ENCODE measurements around the gene CYBRD1.

CYBRD1 gene

DNA sequence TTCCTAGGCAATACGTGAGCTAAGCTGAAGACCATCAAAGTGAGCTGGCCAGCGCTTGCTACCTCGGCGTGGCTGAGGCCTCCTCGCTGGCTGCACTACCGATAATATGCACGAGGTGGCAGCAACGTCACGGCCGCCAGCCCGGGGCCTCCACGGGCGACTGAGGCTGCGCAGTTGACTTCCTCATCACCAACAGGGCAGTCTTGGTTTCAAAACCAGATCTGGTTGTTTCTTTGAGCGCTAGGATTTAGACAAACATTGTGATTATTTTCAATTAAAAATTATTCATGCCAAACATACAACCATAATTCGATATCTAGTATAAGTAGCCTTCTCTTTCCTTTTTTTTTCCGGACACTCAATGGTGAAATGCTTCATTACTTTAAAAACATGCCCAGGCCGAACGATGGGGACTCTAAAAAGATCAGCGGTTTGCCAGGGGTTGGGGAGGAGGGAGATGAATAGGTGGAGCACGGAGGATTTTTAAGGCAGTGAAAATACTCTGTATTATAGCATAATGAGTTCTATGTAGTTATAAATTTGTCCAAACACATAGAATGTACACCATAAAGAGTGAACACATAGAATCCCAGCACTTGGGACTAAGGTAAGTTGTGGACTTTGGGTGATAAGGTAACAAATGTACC is 52.0 kb downstream of the CYBRD1 start:
- in situ Hi-C loops (cut with HindIII; ENCODE audit: low sequenced_read_pairs): no loop called here
- no peak overlapping the region for H3K4me3 ChIP-seq (ENCODE audit: low read depth, low read length)
- peak; percentile 72 for DNase-seq (ENCODE audit: low read depth, low spot score)
- TF ChIP-seq, protein P1, sequence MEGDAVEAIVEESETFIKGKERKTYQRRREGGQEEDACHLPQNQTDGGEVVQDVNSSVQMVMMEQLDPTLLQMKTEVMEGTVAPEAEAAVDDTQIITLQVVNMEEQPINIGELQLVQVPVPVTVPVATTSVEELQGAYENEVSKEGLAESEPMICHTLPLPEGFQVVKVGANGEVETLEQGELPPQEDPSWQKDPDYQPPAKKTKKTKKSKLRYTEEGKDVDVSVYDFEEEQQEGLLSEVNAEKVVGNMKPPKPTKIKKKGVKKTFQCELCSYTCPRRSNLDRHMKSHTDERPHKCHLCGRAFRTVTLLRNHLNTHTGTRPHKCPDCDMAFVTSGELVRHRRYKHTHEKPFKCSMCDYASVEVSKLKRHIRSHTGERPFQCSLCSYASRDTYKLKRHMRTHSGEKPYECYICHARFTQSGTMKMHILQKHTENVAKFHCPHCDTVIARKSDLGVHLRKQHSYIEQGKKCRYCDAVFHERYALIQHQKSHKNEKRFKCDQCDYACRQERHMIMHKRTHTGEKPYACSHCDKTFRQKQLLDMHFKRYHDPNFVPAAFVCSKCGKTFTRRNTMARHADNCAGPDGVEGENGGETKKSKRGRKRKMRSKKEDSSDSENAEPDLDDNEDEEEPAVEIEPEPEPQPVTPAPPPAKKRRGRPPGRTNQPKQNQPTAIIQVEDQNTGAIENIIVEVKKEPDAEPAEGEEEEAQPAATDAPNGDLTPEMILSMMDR (IDR thresholded peaks at IDR 0.05; ENCODE audit: low read depth, low read length): peak; percentile 95

DNA sequence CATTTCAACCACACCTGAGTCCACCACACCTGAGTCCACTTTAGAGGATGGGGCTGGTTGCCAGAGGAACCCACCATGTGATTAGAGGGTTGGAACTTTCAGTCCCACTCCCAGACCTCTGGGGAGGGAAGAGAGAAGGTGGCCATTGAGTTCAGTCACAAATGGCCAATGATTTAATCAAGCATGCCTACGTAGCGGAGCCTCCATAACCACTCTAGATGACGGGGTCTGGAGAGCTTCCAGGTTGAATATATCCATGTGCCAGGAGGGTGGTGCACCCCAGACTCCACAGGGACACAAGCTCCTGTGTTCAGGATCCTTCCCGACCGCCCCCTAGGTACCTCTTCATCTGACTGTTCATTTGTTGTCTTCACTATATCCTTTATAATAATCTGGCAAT is 53.3 kb downstream of the CYBRD1 start:
- no peak for DNase-seq (ENCODE audit: low read depth, low spot score)
- in situ Hi-C loops (cut with HindIII; ENCODE audit: low sequenced_read_pairs): no loop called here
- TF ChIP-seq, protein P1 (IDR thresholded peaks at IDR 0.05; ENCODE audit: low read depth, low read length): no peak
- H3K4me3 ChIP-seq (ENCODE audit: low read depth, low read length): no peak overlapping the region

DNA sequence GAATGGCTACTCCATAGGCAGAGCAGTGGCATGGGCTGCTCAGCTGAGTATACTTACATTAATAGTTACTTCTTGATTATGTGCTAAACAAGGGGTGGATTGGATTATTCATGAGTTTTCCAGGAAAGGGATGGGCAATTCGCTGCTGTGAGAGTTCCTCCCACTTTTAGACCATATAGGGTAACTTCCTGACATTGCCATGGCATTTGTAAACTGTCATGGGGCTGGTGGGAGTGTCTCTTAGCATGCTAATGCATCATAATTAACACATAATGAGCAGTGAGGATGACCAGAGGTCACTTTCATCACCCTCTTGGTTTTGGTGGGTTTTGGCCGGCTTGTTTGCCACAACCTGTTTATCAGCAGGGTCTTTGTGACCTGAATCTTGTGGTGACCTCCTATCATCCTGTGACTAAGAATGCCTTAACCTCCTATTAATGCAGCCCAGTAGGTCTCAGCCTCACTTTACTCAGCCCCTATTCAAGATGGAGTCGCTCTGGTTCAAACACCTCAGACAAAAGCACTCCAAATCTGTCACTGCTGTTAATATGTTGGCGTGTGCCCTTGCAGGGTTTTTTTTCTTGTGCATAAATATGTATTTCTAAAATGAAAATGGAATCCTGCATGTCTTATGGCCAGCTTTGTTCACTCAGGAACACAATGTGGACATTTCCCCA is 56.0 kb downstream of the CYBRD1 start:
- in situ Hi-C loops (cut with HindIII; ENCODE audit: low sequenced_read_pairs): no loop called here
- no peak overlapping the region for H3K4me3 ChIP-seq (ENCODE audit: low read depth, low read length)
- TF ChIP-seq, protein P1 (IDR thresholded peaks at IDR 0.05; ENCODE audit: low read depth, low read length): no peak
- DNase-seq (ENCODE audit: low read depth, low spot score): no peak

DNA sequence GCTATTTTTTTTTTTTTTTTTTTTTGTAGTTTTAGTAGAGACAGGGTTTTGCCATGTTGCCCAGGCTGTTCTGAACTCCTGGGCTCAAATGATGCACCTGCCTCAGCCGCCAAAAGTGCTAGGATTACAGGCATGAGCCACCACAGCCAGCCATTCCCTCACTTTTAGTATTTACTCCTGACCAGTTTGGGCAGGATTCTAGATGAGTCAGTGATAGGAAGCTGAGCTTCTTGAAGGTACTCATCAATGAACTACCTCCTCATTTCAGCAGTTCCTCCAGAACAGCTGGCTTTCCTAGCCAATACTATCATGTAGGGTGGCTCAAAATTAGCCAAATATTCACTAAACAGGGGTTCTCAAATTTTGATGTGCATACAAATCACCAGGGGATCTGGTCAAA is 57.2 kb downstream of the CYBRD1 start:
- TF ChIP-seq, protein P1 (IDR thresholded peaks at IDR 0.05; ENCODE audit: low read depth, low read length): no peak
- no peak for DNase-seq (ENCODE audit: low read depth, low spot score)
- in situ Hi-C loops (cut with HindIII; ENCODE audit: low sequenced_read_pairs): no loop called here
- no peak overlapping the region for H3K4me3 ChIP-seq (ENCODE audit: low read depth, low read length)

DNA sequence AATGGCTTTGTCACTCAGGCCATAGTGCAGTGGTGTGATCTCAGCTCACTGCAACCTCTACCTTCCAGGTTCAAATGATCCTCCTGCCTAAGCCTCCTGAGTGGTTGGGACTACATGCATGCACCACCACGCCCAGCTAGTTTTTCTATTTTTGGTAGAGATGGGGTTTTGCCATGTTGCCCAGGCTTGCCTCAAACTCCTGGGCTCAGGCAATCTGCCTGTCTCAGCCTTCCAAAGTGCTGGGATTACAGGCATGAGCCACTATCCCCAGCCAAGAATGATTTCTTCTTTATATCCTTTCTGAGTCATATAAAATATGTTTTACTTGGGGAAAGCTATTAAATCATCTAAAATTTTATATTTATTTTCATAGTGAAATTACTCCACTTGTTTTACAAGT is 61.3 kb downstream of the CYBRD1 start:
- TF ChIP-seq, protein P1 (IDR thresholded peaks at IDR 0.05; ENCODE audit: low read depth, low read length): no peak
- in situ Hi-C loops (cut with HindIII; ENCODE audit: low sequenced_read_pairs): no loop called here
- DNase-seq (ENCODE audit: low read depth, low spot score): no peak
- no peak overlapping the region for H3K4me3 ChIP-seq (ENCODE audit: low read depth, low read length)

DNA sequence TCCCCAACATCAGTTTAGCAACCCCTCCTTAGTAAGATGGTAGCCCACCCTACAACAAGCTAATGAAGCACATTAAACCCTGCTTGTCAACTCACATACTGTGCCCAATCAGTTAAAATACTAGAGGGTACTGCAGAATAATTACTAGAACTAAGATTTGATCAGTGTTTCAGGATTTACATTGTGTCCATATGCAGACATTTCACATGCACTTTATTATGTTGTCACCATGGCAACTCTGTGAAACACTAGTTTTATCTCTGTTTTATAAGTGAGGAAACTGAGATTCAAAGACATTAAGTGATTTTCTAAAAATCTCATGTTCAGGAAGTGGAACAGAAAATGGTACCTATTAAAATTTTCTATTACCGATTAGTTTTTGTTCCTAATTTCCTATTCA is 61.7 kb downstream of the CYBRD1 start:
- H3K4me3 ChIP-seq (ENCODE audit: low read depth, low read length): no peak overlapping the region
- no peak for DNase-seq (ENCODE audit: low read depth, low spot score)
- in situ Hi-C loops (cut with HindIII; ENCODE audit: low sequenced_read_pairs): no loop called here
- TF ChIP-seq, protein P1 (IDR thresholded peaks at IDR 0.05; ENCODE audit: low read depth, low read length): no peak
